SHP77 (cell line): ENCODE data around the gene SMIM1.
A peak's percentile ranks its signal among the peaks of the same experiment; 100 is the strongest.

Source experiments
- DNase-seq, 2 experiments: peaks; one replicate each; lab custom pipeline; 2025; lab: John Stamatoyannopoulos, UW

Gene SMIM1

GRCh38 chr1:3772715-3773571, at the start of gene SMIM1:
Gene SMIM1, plus strand, starts transcription at chr1:3772749. Its CDS starts 2,625 bp downstream, at chr1:3775374.
- DNase-seq: no peak

GRCh38 chr1:3722846-3723245, 49.7 kb upstream of the SMIM1 start:
- DNase-seq: no peak

- peak; percentile 51 to 63 for DNase-seq
Measured at GRCh38 chr1:3724416-3725030, 48.0 kb upstream of the SMIM1 start.

GRCh38 chr1:3725366-3725765, 47.2 kb upstream of the SMIM1 start:
- no peak for DNase-seq

- DNase-seq: no peak
Measured at GRCh38 chr1:3727042-3727824, 45.3 kb upstream of the SMIM1 start.

GRCh38 chr1:3727825-3728776, 44.4 kb upstream of the SMIM1 start:
- no peak for DNase-seq

GRCh38 chr1:3729594-3730542, 42.7 kb upstream of the SMIM1 start:
- DNase-seq: no peak

GRCh38 chr1:3730543-3731247, 41.9 kb upstream of the SMIM1 start:
- DNase-seq: no peak

- no peak for DNase-seq
Measured at GRCh38 chr1:3731583-3732433, 40.7 kb upstream of the SMIM1 start.

GRCh38 chr1:3732434-3733093, 40.0 kb upstream of the SMIM1 start:
- DNase-seq: no peak

GRCh38 chr1:3733094-3733882, 39.3 kb upstream of the SMIM1 start:
- DNase-seq: no peak

GRCh38 chr1:3733883-3734589, 38.5 kb upstream of the SMIM1 start:
- no peak for DNase-seq

GRCh38 chr1:3734602-3735001, 37.9 kb upstream of the SMIM1 start:
- DNase-seq: no peak

- DNase-seq: peak in 1 of 2 experiments; percentile 22
Measured at GRCh38 chr1:3735027-3735681, 37.4 kb upstream of the SMIM1 start.

- no peak for DNase-seq
Measured at GRCh38 chr1:3735688-3736087, 36.9 kb upstream of the SMIM1 start.

GRCh38 chr1:3736131-3736561, 36.4 kb upstream of the SMIM1 start:
- no peak for DNase-seq
